H9 (cell line): ENCODE results near the gene SLC12A8. TPM values are rescaled to one million over a fixed set of nuclear protein-coding genes. Genes with fewer than 3 reads are reported as not detected.

Experiments used
- DNase-seq: peaks from one replicate; pipeline ENCODE4 v3.0.0-alpha.2; 2017
- H2AFZ ChIP-seq: one replicate; pipeline ENCODE4 v1.6.1; 2013; ENCODE audit warnings: mild to moderate bottlenecking, low read length, control low read depth, moderate library complexity
- H2AK5ac ChIP-seq: 2 replicates; pipeline ENCODE4 v1.6.1; 2013; ENCODE audit warnings: low read length, control low read depth, mixed read lengths; ENCODE audit not compliant: insufficient read length
- H2BK120ac ChIP-seq: one replicate; pipeline ENCODE4 v1.6.1; 2013; ENCODE audit warnings: low read depth, mild to moderate bottlenecking, low read length, control low read depth, inconsistent platforms; ENCODE audit not compliant: poor library complexity, severe bottlenecking
- H2BK12ac ChIP-seq: 2 replicates; pipeline ENCODE4 v1.6.1; 2013; ENCODE audit warnings: low read length, control low read depth, mixed read lengths, low read depth; ENCODE audit not compliant: insufficient read length
- H2BK15ac ChIP-seq: 2 replicates; pipeline ENCODE4 v1.6.1; 2013; ENCODE audit warnings: low read depth, low read length, control low read depth
- H2BK20ac ChIP-seq: one replicate; pipeline ENCODE4 v1.6.1; 2013; ENCODE audit warnings: low read depth, mild to moderate bottlenecking, low read length, control low read depth, inconsistent platforms; ENCODE audit not compliant: poor library complexity, severe bottlenecking
- H2BK5ac ChIP-seq: 2 replicates; pipeline ENCODE4 v1.6.1; 2013; ENCODE audit warnings: low read length, control low read depth, mixed read lengths; ENCODE audit not compliant: insufficient read length
- H3K14ac ChIP-seq: 2 replicates; pipeline ENCODE4 v1.6.1; 2013; ENCODE audit warnings: low read length, control low read depth; ENCODE audit not compliant: insufficient read depth
- H3K18ac ChIP-seq: 2 replicates; pipeline ENCODE4 v1.6.1; 2013; ENCODE audit warnings: low read depth, mild to moderate bottlenecking, mixed read lengths, low read length, control low read depth; ENCODE audit not compliant: insufficient read length
- H3K23ac ChIP-seq: 2 replicates; pipeline ENCODE4 v1.6.1; 2013; ENCODE audit warnings: low read length, control low read depth, mixed read lengths, low read depth; ENCODE audit not compliant: insufficient read length
- H3K23me2 ChIP-seq: 2 replicates; pipeline ENCODE4 v1.6.1; 2013; ENCODE audit warnings: low read depth, mild to moderate bottlenecking, mixed read lengths, low read length, control low read depth; ENCODE audit not compliant: insufficient read length, poor library complexity, severe bottlenecking
- H3K27ac ChIP-seq: 2 replicates; pipeline ENCODE4 v1.5.1; 2013; ENCODE audit warnings: low read length, control low read depth, mixed read lengths, low read depth; ENCODE audit not compliant: insufficient read length
- H3K27me3 ChIP-seq: 2 replicates; pipeline ENCODE4 v1.6.1; 2013; ENCODE audit warnings: low read length, control low read depth, inconsistent platforms; ENCODE audit not compliant: insufficient read depth
- H3K4ac ChIP-seq: 2 replicates; pipeline ENCODE4 v1.6.1; 2013; ENCODE audit warnings: low read depth, mild to moderate bottlenecking, control low read depth, inconsistent platforms, low read length, moderate library complexity
- H3K4me1 ChIP-seq: 2 replicates; pipeline ENCODE4 v1.6.1; 2013; ENCODE audit warnings: low read length, control low read depth, inconsistent platforms; ENCODE audit not compliant: insufficient read depth
- H3K4me2 ChIP-seq: 2 replicates; pipeline ENCODE4 v1.6.1; 2013; ENCODE audit warnings: low read length, control low read depth, mixed read lengths; ENCODE audit not compliant: insufficient read length, insufficient read depth
- H3K56ac ChIP-seq: 2 replicates; pipeline ENCODE4 v1.6.1; 2013; ENCODE audit warnings: low read depth, mild to moderate bottlenecking, mixed read lengths, low read length, control low read depth; ENCODE audit not compliant: insufficient read length
- H3K79me1 ChIP-seq: 2 replicates; pipeline ENCODE4 v1.6.1; 2013; ENCODE audit warnings: low read depth, mild to moderate bottlenecking, moderate library complexity, low read length, control low read depth, inconsistent platforms; ENCODE audit not compliant: insufficient read depth, poor library complexity, severe bottlenecking
- H3K79me2 ChIP-seq: 2 replicates; pipeline ENCODE4 v1.6.1; 2013; ENCODE audit warnings: low read length, control low read depth, inconsistent platforms; ENCODE audit not compliant: insufficient read depth
- H3K9ac ChIP-seq: 2 replicates; pipeline ENCODE4 v1.6.1; 2013; ENCODE audit warnings: low read length, control low read depth, mixed read lengths; ENCODE audit not compliant: insufficient read length; ENCODE audit errors: extremely low read depth
- H3K9me3 ChIP-seq: one replicate; pipeline ENCODE4 v1.6.1; 2013; ENCODE audit warnings: low read depth, low read length, inconsistent platforms; ENCODE audit not compliant: control insufficient read depth
- H3T11ph ChIP-seq: one replicate; pipeline ENCODE4 v1.6.1; 2013; ENCODE audit warnings: mild to moderate bottlenecking, low read length, control low read depth, inconsistent platforms
- H4K20me1 ChIP-seq: one replicate; pipeline ENCODE4 v1.6.1; 2013; ENCODE audit not compliant: control insufficient read depth, insufficient read length, insufficient read depth
- H4K5ac ChIP-seq: 2 replicates; pipeline ENCODE4 v1.6.1; 2013; ENCODE audit warnings: low read depth, mild to moderate bottlenecking, mixed read lengths, low read length, control low read depth; ENCODE audit not compliant: insufficient read length
- H4K8ac ChIP-seq: replicated peaks from 2 replicates; pipeline ENCODE4 v1.6.1; 2013; ENCODE audit warnings: low read length, control low read depth, mixed read lengths, low read depth; ENCODE audit not compliant: insufficient read length
- H4K91ac ChIP-seq: 2 replicates; pipeline ENCODE4 v1.6.1; 2013; ENCODE audit warnings: low read depth, mild to moderate bottlenecking, moderate library complexity, mixed read lengths, low read length, control low read depth; ENCODE audit not compliant: insufficient read length
- H3K27ac Mint-ChIP-seq, 3 experiments: 2 replicates in 2 of 3; 3 replicates in 1 of 3; pipeline ENCODE4 v1.8.0; 2020 to 2021; ENCODE audit warnings: mixed read lengths in 3 of 3, mild to moderate bottlenecking in 1 of 3, moderate library complexity in 1 of 3
- H3K27me3 Mint-ChIP-seq: 2 replicates; pipeline ENCODE4 v1.8.0; 2021; ENCODE audit warnings: low read depth, mild to moderate bottlenecking, moderate library complexity, mixed read lengths
- H3K36me3 Mint-ChIP-seq, 3 experiments: 2 replicates in 2 of 3; 3 replicates in 1 of 3; pipeline ENCODE4 v1.8.0; 2020 to 2021; ENCODE audit warnings: low read depth in 3 of 3, mixed read lengths in 3 of 3; ENCODE audit not compliant: insufficient read depth in 1 of 3
- H3K4me1 Mint-ChIP-seq, 2 experiments: 2 replicates each; pipeline ENCODE4 v1.8.0; 2020; ENCODE audit warnings: mixed read lengths in 2 of 2
- H3K4me3 Mint-ChIP-seq, 2 experiments: 2 replicates in 1 of 2; 3 replicates in 1 of 2; pipeline ENCODE4 v1.8.0; 2020 to 2021; ENCODE audit warnings: mild to moderate bottlenecking in 2 of 2, mixed read lengths in 2 of 2, moderate library complexity in 1 of 2
- H3K9me3 Mint-ChIP-seq, 2 experiments: 2 replicates in 1 of 2; 3 replicates in 1 of 2; pipeline ENCODE4 v1.8.0; 2020; ENCODE audit warnings: mild to moderate bottlenecking in 2 of 2, mixed read lengths in 2 of 2, moderate library complexity in 1 of 2
- CTCF ChIP-seq: fragments of 200-600 bp; sonication (generic); conservative IDR thresholded peaks from 3 replicates; pipeline ENCODE4 v1.8.0; 2021; ENCODE audit warnings: antibody characterized with exemption, mild to moderate bottlenecking
- WGBS: extraction: QIAGEN DNeasy Blood & Tissue Kit; methylation state at CpG from one replicate; pipeline ENCODE4 v1.1.7; 2013; ENCODE audit warnings: missing lambda C conversion rate, low lambda C conversion rate, mixed read lengths; ENCODE audit not compliant: insufficient read length; ENCODE audit errors: extremely low coverage; 5-methylcytosine and 5-hydroxymethylcytosine counted together
- total RNA-seq: library from RNA; stranded (reverse); gene quantifications from 2 replicates; pipeline ENCODE4 v1.2.1, GENCODE V29; 2021

Gene SLC12A8
- total RNA-seq, 1 experiment from 2014 or later = 8.2 TPM

- H3K23me2 ChIP-seq = no peaks in the 10 kb centered on the region
- H3K27ac ChIP-seq = no peak overlapping the region
- H2BK120ac ChIP-seq = no peak overlapping the region
- H3K4ac ChIP-seq = no peak overlapping the region
- Mint-ChIP-seq H3K27ac (no peak overlapping the region), H3K4me3 (no peak overlapping the region), H3K9me3 (no peaks in the 10 kb centered on the region; a peak in 1 of 5 replicates), H3K36me3 (peaks cover 0 to 3% (median 0%) of the 10 kb centered on the region in 3 experiments; a peak in 3 of 7 replicates), H3K27me3 (no peaks in the 10 kb centered on the region), H3K4me1 (peaks cover 15 to 16% of the 10 kb centered on the region in 2 experiments)
- no peak overlapping the region for H3K23ac ChIP-seq
- H4K8ac ChIP-seq = no peak overlapping the region
- no CpG with 5 or more reads among the region's 3 CpGs for WGBS
- H4K20me1 ChIP-seq = no peaks in the 10 kb centered on the region
- no peaks in the 10 kb centered on the region for H3K79me1 ChIP-seq
- no peak overlapping the region for H3K18ac ChIP-seq
- no peak overlapping the region for H2AFZ ChIP-seq
- no peak overlapping the region for H2BK15ac ChIP-seq
- H3T11ph ChIP-seq = no peak overlapping the region
- H4K91ac ChIP-seq = no peak overlapping the region
- H2BK20ac ChIP-seq = no peak overlapping the region
- no peak overlapping the region for H4K5ac ChIP-seq
- H3K14ac ChIP-seq = no peak overlapping the region
- no peaks in the 10 kb centered on the region for H3K79me2 ChIP-seq
- no peak overlapping the region for H2BK5ac ChIP-seq
- no peaks in the 10 kb centered on the region for H3K9me3 ChIP-seq
- no peak for TF ChIP-seq CTCF
- DNase-seq = no peak
- H2AK5ac ChIP-seq = no peak overlapping the region
- no peaks in the 10 kb centered on the region for H3K27me3 ChIP-seq
- H3K4me1 ChIP-seq = no peaks in the 10 kb centered on the region
- no peak overlapping the region for H3K56ac ChIP-seq
- no peak overlapping the region for H2BK12ac ChIP-seq
- no peak overlapping the region for H3K9ac ChIP-seq
- no peak overlapping the region for H3K4me2 ChIP-seq
These were observed 101.6 kb downstream of the SLC12A8 start for GRCh38 chr3:125110876-125111480.
